B cell (primary cell): ENCODE data around the gene PLEKHG4.

Experiments
- EZH2 ChIP-seq: IDR thresholded peaks from 2 replicates; pipeline ENCODE4 v1.6.1; 2012; ENCODE audit warnings: borderline replicate concordance, low read depth, mild to moderate bottlenecking, moderate library complexity, low read length; ENCODE audit not compliant: insufficient read depth, poor library complexity, severe bottlenecking
- TF ChIP-seq, protein P1 (sequence below): fragments of 200-600 bp; IDR thresholded peaks from one replicate; pipeline ENCODE4 v1.8.0; 2022; ENCODE audit warnings: antibody characterized with exemption, mild to moderate bottlenecking

DNA sequence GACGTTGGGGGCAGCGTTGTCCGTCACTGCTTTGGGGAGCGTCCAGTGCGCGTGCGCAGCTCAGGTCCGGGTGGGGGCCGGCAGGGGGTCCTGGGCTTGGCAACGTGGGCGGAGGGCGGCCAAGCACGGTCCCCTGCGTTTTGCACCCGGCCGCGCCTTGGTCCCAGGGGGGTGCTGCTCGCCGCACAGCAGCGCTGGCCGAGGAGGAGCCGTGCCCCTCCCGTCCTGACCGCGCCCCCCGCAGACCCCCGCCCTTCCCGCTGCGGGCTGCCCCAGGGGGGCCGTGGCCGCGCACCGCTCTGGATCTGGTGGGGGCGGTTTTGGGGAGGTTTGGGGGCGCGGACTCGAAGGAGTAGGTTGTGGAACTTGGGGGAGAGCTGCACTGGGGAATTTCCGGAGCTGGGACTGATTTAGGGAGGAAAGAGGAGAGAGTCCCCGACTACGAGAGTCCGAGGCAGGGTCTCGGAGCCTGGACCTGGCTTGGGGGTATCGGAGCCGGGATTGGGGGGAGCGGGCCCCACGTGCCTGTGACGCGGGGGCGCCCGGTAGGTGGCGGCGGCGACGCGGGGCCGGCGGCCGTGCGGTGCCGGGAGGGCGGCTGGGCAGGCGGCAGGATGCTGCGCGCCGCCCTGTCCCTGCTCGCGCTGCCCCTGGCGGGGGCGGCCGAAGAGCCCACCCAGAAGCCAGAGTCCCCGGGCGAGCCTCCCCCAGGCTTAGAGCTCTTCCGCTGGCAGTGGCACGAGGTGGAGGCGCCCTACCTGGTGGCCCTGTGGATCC, 30.7 kb upstream of the PLEKHG4 start, which contains the start of gene SLC9A5:
- TF ChIP-seq, protein P1, sequence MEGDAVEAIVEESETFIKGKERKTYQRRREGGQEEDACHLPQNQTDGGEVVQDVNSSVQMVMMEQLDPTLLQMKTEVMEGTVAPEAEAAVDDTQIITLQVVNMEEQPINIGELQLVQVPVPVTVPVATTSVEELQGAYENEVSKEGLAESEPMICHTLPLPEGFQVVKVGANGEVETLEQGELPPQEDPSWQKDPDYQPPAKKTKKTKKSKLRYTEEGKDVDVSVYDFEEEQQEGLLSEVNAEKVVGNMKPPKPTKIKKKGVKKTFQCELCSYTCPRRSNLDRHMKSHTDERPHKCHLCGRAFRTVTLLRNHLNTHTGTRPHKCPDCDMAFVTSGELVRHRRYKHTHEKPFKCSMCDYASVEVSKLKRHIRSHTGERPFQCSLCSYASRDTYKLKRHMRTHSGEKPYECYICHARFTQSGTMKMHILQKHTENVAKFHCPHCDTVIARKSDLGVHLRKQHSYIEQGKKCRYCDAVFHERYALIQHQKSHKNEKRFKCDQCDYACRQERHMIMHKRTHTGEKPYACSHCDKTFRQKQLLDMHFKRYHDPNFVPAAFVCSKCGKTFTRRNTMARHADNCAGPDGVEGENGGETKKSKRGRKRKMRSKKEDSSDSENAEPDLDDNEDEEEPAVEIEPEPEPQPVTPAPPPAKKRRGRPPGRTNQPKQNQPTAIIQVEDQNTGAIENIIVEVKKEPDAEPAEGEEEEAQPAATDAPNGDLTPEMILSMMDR: peak; percentile 41
- TF ChIP-seq EZH2: no peak
